HepG2 (cell line): Measurements from ENCODE around the gene CCNL1.

Experiments
- MYC ChIP-seq: sonication (generic); formaldehyde crosslinking; IDR thresholded peaks from 2 replicates; pipeline ENCODE4 v1.9.0; 2021; ENCODE audit warnings: missing genetic modification reagents, borderline replicate concordance
- YY1 ChIP-seq: IDR thresholded peaks from 2 replicates; pipeline ENCODE4 v1.6.1; 2011; ENCODE audit warnings: low read length, low read depth, moderate library complexity, mild to moderate bottlenecking; ENCODE audit not compliant: insufficient read depth, insufficient replicate concordance
- ZNF354B ChIP-seq: sonication (generic); formaldehyde crosslinking; IDR thresholded peaks from 2 replicates; pipeline ENCODE4 v1.8.0; 2022; ENCODE audit warnings: mild to moderate bottlenecking, missing genetic modification reagents
- ZNF570 ChIP-seq: sonication (generic); formaldehyde crosslinking; IDR thresholded peaks from 2 replicates; pipeline ENCODE4 v1.4.0; 2020; ENCODE audit warnings: mild to moderate bottlenecking, missing genetic modification reagents, borderline replicate concordance
- TF ChIP-seq, protein P1 (sequence below): sonication (generic); formaldehyde crosslinking; IDR thresholded peaks from 2 replicates; pipeline ENCODE4 v1.5.0; 2020; ENCODE audit warnings: mild to moderate bottlenecking, missing genetic modification reagents, moderate library complexity

DNA sequence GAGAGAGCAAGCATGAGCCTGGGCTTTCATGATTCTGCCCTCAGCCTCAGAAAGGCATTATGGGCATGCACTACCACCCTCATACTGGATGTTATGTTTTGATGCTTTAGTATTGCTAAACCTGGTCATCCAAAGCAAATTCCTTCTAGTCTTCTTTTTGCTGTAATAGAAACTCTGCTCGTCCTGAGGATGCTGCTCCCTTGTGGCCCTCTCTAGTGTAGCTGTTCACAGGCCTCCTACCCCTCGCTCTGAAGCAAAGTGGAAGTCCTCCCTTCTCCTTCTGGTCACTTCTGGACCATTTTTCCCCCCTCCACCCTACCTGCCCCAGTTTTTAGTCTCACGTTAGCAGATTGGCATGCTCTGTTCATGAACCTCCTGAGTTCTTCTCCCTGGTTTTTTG, 22.9 kb upstream of the CCNL1 start:
- TF ChIP-seq, protein P1, sequence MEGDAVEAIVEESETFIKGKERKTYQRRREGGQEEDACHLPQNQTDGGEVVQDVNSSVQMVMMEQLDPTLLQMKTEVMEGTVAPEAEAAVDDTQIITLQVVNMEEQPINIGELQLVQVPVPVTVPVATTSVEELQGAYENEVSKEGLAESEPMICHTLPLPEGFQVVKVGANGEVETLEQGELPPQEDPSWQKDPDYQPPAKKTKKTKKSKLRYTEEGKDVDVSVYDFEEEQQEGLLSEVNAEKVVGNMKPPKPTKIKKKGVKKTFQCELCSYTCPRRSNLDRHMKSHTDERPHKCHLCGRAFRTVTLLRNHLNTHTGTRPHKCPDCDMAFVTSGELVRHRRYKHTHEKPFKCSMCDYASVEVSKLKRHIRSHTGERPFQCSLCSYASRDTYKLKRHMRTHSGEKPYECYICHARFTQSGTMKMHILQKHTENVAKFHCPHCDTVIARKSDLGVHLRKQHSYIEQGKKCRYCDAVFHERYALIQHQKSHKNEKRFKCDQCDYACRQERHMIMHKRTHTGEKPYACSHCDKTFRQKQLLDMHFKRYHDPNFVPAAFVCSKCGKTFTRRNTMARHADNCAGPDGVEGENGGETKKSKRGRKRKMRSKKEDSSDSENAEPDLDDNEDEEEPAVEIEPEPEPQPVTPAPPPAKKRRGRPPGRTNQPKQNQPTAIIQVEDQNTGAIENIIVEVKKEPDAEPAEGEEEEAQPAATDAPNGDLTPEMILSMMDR, result no peak
- TF ChIP-seq ZNF570 (no peak), ZNF354B (no peak), YY1 (no peak), MYC (no peak)
